ENCODE measurements around the gene PDGFRA.

GRCh38 chr4:54231419-54231767 lies 2.3 kb downstream of the PDGFRA start:
- no peak for TF ChIP-seq EZH2 (IDR thresholded peaks at IDR 0.05; ENCODE audit: borderline replicate concordance, insufficient read depth, low read length, poor library complexity, severe bottlenecking)
- no peak for TF ChIP-seq TAF1 (IDR thresholded peaks at IDR 0.05; ENCODE audit: low read depth)
- TF ChIP-seq, protein P1, sequence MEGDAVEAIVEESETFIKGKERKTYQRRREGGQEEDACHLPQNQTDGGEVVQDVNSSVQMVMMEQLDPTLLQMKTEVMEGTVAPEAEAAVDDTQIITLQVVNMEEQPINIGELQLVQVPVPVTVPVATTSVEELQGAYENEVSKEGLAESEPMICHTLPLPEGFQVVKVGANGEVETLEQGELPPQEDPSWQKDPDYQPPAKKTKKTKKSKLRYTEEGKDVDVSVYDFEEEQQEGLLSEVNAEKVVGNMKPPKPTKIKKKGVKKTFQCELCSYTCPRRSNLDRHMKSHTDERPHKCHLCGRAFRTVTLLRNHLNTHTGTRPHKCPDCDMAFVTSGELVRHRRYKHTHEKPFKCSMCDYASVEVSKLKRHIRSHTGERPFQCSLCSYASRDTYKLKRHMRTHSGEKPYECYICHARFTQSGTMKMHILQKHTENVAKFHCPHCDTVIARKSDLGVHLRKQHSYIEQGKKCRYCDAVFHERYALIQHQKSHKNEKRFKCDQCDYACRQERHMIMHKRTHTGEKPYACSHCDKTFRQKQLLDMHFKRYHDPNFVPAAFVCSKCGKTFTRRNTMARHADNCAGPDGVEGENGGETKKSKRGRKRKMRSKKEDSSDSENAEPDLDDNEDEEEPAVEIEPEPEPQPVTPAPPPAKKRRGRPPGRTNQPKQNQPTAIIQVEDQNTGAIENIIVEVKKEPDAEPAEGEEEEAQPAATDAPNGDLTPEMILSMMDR (IDR thresholded peaks at IDR 0.05; ENCODE audit: poor library complexity, severe bottlenecking) = no peak
- TF ChIP-seq, protein P2, sequence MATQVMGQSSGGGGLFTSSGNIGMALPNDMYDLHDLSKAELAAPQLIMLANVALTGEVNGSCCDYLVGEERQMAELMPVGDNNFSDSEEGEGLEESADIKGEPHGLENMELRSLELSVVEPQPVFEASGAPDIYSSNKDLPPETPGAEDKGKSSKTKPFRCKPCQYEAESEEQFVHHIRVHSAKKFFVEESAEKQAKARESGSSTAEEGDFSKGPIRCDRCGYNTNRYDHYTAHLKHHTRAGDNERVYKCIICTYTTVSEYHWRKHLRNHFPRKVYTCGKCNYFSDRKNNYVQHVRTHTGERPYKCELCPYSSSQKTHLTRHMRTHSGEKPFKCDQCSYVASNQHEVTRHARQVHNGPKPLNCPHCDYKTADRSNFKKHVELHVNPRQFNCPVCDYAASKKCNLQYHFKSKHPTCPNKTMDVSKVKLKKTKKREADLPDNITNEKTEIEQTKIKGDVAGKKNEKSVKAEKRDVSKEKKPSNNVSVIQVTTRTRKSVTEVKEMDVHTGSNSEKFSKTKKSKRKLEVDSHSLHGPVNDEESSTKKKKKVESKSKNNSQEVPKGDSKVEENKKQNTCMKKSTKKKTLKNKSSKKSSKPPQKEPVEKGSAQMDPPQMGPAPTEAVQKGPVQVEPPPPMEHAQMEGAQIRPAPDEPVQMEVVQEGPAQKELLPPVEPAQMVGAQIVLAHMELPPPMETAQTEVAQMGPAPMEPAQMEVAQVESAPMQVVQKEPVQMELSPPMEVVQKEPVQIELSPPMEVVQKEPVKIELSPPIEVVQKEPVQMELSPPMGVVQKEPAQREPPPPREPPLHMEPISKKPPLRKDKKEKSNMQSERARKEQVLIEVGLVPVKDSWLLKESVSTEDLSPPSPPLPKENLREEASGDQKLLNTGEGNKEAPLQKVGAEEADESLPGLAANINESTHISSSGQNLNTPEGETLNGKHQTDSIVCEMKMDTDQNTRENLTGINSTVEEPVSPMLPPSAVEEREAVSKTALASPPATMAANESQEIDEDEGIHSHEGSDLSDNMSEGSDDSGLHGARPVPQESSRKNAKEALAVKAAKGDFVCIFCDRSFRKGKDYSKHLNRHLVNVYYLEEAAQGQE (IDR thresholded peaks at IDR 0.05; ENCODE audit: borderline replicate concordance) = no peak

Measured in neural cell (in vitro differentiated cells).